Parathyroid adenoma (tissue), 2 donors: ENCODE results near the gene PFDN5.
A peak's percentile ranks its signal among the peaks of the same experiment; 100 is the strongest.

Experiments
- H2AFZ ChIP-seq: fragments of 300-600 bp; sonication (generic); one replicate; pipeline ENCODE4 v1.7.0; 2017; ENCODE audit warnings: antibody characterized with exemption, mild to moderate bottlenecking
- H3K27ac ChIP-seq: fragments of 300-600 bp; sonication (generic); one replicate; pipeline ENCODE4 v1.7.0; 2017
- H3K27me3 ChIP-seq: fragments of 300-600 bp; sonication (generic); one replicate; pipeline ENCODE4 v1.7.0; 2017; ENCODE audit warnings: low read length; ENCODE audit not compliant: control insufficient read depth, insufficient read depth
- H3K36me3 ChIP-seq: fragments of 300-600 bp; sonication (generic); one replicate; pipeline ENCODE4 v1.7.0; 2017; ENCODE audit warnings: low read length; ENCODE audit not compliant: control insufficient read depth, insufficient read depth
- H3K4me1 ChIP-seq: fragments of 300-600 bp; sonication (generic); one replicate; pipeline ENCODE4 v1.7.0; 2017; ENCODE audit warnings: control low read depth
- H3K4me2 ChIP-seq: fragments of 300-600 bp; sonication (generic); one replicate; pipeline ENCODE4 v1.7.0; 2017; ENCODE audit warnings: low read length
- H3K4me3 ChIP-seq: fragments of 300-600 bp; sonication (generic); one replicate; pipeline ENCODE4 v1.7.0; 2017; ENCODE audit warnings: low read depth, low read length
- H3K79me2 ChIP-seq: fragments of 300-600 bp; sonication (generic); one replicate; pipeline ENCODE4 v1.7.0; 2017; ENCODE audit warnings: control low read depth
- H3K9ac ChIP-seq: fragments of 300-600 bp; sonication (generic); one replicate; pipeline ENCODE4 v1.7.0; 2017; ENCODE audit warnings: mild to moderate bottlenecking
- H3K9me3 ChIP-seq: fragments of 300-600 bp; sonication (generic); one replicate; pipeline ENCODE4 v1.7.0; 2017; ENCODE audit warnings: low read length; ENCODE audit not compliant: control insufficient read depth
- CTCF ChIP-seq: fragments of 300-600 bp; sonication (generic); IDR thresholded peaks from one replicate; pipeline ENCODE4 v1.7.0; 2017; ENCODE audit warnings: antibody characterized with exemption, mild to moderate bottlenecking
- donor health status: primary hyperparathyroidism.

Gene PFDN5

GRCh38 chr12:53286448-53286847 is 8.9 kb upstream of the PFDN5 start:
- no peak for TF ChIP-seq CTCF
- Histone ChIP-seq H3K4me3 (no peak overlapping the region), H3K79me2 (no peaks in the 10 kb centered on the region), H3K4me2 (no peak overlapping the region), H3K27ac (no peak overlapping the region), H2AFZ (no peak overlapping the region), H3K4me1 (peaks cover 2% of the 10 kb centered on the region), H3K9ac (no peak overlapping the region), H3K9me3 (no peaks in the 10 kb centered on the region), H3K36me3 (no peaks in the 10 kb centered on the region), H3K27me3 (no peaks in the 10 kb centered on the region)

GRCh38 chr12:53287741-53288216 is 7.6 kb upstream of the PFDN5 start:
- Histone ChIP-seq H3K79me2 (no peaks in the 10 kb centered on the region), H3K27me3 (no peaks in the 10 kb centered on the region), H3K9ac (no peak overlapping the region), H2AFZ (peak overlapping the region; percentile 54), H3K4me2 (no peak overlapping the region), H3K9me3 (no peaks in the 10 kb centered on the region), H3K27ac (no peak overlapping the region), H3K36me3 (no peaks in the 10 kb centered on the region), H3K4me3 (no peak overlapping the region), H3K4me1 (peaks cover 2% of the 10 kb centered on the region)
- peak; percentile 77 for TF ChIP-seq CTCF

- no peaks in the 10 kb centered on the region for H3K27me3 ChIP-seq
- no peak overlapping the region for H3K9ac ChIP-seq
- H3K27ac ChIP-seq: no peak overlapping the region
- H3K4me2 ChIP-seq: no peak overlapping the region
- no peaks in the 10 kb centered on the region for H3K9me3 ChIP-seq
- TF ChIP-seq CTCF: no peak
- H2AFZ ChIP-seq: no peak overlapping the region
- H3K4me3 ChIP-seq: no peak overlapping the region
- peaks cover 2% of the 10 kb centered on the region for H3K4me1 ChIP-seq
- H3K36me3 ChIP-seq: no peaks in the 10 kb centered on the region
- H3K79me2 ChIP-seq: no peaks in the 10 kb centered on the region
Measured at GRCh38 chr12:53288322-53288721, 7.0 kb upstream of the PFDN5 start.

GRCh38 chr12:53289891-53290290 is 5.5 kb upstream of the PFDN5 start:
- TF ChIP-seq CTCF: no peak
- Histone ChIP-seq H3K27ac (no peak overlapping the region), H3K4me3 (no peak overlapping the region), H3K27me3 (no peaks in the 10 kb centered on the region), H3K79me2 (peaks cover 2% of the 10 kb centered on the region), H3K9me3 (no peaks in the 10 kb centered on the region), H3K9ac (no peak overlapping the region), H3K4me2 (no peak overlapping the region), H3K4me1 (peaks cover 4% of the 10 kb centered on the region), H3K36me3 (no peaks in the 10 kb centered on the region), H2AFZ (no peak overlapping the region)

GRCh38 chr12:53290661-53291060 is 4.7 kb upstream of the PFDN5 start:
- no peak overlapping the region for H3K4me2 ChIP-seq
- no peak overlapping the region for H3K9ac ChIP-seq
- peaks cover 6% of the 10 kb centered on the region for H3K4me1 ChIP-seq
- TF ChIP-seq CTCF: no peak
- H3K79me2 ChIP-seq: peaks cover 7% of the 10 kb centered on the region
- H3K36me3 ChIP-seq: no peaks in the 10 kb centered on the region
- H3K27ac ChIP-seq: no peak overlapping the region
- H3K4me3 ChIP-seq: no peak overlapping the region
- no peaks in the 10 kb centered on the region for H3K27me3 ChIP-seq
- no peak overlapping the region for H2AFZ ChIP-seq
- no peaks in the 10 kb centered on the region for H3K9me3 ChIP-seq
